SK-N-SH (cell line): Measurements from ENCODE around the gene CHD6.

ENCODE experiments used
- EP300 ChIP-seq, 2 experiments: IDR thresholded peaks; 2 replicates each; pipeline versions ENCODE4 v1.4.0 to v1.6.1; 2012; ENCODE audit warnings: borderline replicate concordance in 1 of 2, low read depth in 1 of 2, low read length in 1 of 2
- GATA2 ChIP-seq: sonication (generic); formaldehyde crosslinking; IDR thresholded peaks from 2 replicates; pipeline ENCODE4 v1.5.0; 2020; ENCODE audit warnings: mild to moderate bottlenecking, missing genetic modification reagents
- POLR2AphosphoS5 ChIP-seq: IDR thresholded peaks from 2 replicates; pipeline ENCODE4 v1.6.1; 2012; ENCODE audit warnings: low read depth, low read length
- SIN3A ChIP-seq: IDR thresholded peaks from 2 replicates; pipeline ENCODE4 v1.6.1; 2012; ENCODE audit warnings: low read depth, mild to moderate bottlenecking, low read length, moderate library complexity, borderline replicate concordance
- SMC3 ChIP-seq: IDR thresholded peaks from 2 replicates; pipeline ENCODE4 v1.6.1; 2012; ENCODE audit warnings: low read depth, low read length, improper control_type of control experiment
- YY1 ChIP-seq: IDR thresholded peaks from 2 replicates; pipeline ENCODE4 v1.4.0; 2012; ENCODE audit warnings: low read depth, mild to moderate bottlenecking
- TF ChIP-seq, protein P1 (sequence below): IDR thresholded peaks from 2 replicates; pipeline ENCODE4 v1.6.1; 2012; ENCODE audit warnings: mild to moderate bottlenecking, low read depth, low read length, moderate library complexity
- TF ChIP-seq, protein P2 (sequence below): fragments of 200-600 bp; sonication (generic); IDR thresholded peaks from 2 replicates; pipeline ENCODE4 v1.6.1; 2017; ENCODE audit warnings: antibody characterized with exemption, mild to moderate bottlenecking, moderate library complexity
- TF ChIP-seq, protein P3 (sequence below): fragments of 150-350 bp; IDR thresholded peaks from 2 replicates; pipeline ENCODE4 v1.6.1; 2017; ENCODE audit warnings: antibody characterized with exemption, low read length, low read depth, borderline replicate concordance

DNA sequence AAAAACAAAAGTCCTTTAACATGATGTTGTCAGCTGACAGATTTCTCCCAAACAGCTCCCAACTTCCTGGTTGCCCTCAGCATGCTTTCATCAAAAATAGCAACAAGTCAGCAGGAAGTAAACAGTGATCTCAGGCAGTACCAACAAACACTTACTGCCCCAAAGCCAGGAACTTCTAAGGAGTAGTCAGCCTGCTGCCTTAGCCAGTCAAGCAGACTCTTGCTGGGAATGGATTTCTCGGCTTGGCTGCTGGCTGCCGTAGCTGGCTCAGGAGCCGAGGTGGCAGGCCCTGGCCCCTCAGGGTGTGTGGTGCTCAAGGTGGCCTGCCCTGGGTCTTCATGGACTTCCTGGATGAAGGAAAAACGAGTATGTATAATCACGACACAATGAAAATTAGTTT, 205.0 kb downstream of the CHD6 start:
- TF ChIP-seq YY1 (no peak), EP300 (IDR thresholded peaks at IDR 0.05; ENCODE audit: borderline replicate concordance in 1 of 2, low read depth in 1 of 2, low read length in 1 of 2) (no peak), POLR2AphosphoS5 (no peak), SIN3A (no peak), GATA2 (CRISPR knock-in tag) (no peak), SMC3 (no peak)
- TF ChIP-seq, protein P1, sequence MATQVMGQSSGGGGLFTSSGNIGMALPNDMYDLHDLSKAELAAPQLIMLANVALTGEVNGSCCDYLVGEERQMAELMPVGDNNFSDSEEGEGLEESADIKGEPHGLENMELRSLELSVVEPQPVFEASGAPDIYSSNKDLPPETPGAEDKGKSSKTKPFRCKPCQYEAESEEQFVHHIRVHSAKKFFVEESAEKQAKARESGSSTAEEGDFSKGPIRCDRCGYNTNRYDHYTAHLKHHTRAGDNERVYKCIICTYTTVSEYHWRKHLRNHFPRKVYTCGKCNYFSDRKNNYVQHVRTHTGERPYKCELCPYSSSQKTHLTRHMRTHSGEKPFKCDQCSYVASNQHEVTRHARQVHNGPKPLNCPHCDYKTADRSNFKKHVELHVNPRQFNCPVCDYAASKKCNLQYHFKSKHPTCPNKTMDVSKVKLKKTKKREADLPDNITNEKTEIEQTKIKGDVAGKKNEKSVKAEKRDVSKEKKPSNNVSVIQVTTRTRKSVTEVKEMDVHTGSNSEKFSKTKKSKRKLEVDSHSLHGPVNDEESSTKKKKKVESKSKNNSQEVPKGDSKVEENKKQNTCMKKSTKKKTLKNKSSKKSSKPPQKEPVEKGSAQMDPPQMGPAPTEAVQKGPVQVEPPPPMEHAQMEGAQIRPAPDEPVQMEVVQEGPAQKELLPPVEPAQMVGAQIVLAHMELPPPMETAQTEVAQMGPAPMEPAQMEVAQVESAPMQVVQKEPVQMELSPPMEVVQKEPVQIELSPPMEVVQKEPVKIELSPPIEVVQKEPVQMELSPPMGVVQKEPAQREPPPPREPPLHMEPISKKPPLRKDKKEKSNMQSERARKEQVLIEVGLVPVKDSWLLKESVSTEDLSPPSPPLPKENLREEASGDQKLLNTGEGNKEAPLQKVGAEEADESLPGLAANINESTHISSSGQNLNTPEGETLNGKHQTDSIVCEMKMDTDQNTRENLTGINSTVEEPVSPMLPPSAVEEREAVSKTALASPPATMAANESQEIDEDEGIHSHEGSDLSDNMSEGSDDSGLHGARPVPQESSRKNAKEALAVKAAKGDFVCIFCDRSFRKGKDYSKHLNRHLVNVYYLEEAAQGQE = no peak
- TF ChIP-seq, protein P2, sequence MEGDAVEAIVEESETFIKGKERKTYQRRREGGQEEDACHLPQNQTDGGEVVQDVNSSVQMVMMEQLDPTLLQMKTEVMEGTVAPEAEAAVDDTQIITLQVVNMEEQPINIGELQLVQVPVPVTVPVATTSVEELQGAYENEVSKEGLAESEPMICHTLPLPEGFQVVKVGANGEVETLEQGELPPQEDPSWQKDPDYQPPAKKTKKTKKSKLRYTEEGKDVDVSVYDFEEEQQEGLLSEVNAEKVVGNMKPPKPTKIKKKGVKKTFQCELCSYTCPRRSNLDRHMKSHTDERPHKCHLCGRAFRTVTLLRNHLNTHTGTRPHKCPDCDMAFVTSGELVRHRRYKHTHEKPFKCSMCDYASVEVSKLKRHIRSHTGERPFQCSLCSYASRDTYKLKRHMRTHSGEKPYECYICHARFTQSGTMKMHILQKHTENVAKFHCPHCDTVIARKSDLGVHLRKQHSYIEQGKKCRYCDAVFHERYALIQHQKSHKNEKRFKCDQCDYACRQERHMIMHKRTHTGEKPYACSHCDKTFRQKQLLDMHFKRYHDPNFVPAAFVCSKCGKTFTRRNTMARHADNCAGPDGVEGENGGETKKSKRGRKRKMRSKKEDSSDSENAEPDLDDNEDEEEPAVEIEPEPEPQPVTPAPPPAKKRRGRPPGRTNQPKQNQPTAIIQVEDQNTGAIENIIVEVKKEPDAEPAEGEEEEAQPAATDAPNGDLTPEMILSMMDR = no peak
- TF ChIP-seq, protein P3, sequence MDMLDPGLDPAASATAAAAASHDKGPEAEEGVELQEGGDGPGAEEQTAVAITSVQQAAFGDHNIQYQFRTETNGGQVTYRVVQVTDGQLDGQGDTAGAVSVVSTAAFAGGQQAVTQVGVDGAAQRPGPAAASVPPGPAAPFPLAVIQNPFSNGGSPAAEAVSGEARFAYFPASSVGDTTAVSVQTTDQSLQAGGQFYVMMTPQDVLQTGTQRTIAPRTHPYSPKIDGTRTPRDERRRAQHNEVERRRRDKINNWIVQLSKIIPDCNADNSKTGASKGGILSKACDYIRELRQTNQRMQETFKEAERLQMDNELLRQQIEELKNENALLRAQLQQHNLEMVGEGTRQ = no peak
